ENCODE results near the gene LDHB.

Gene LDHB

GRCh38 chr12:21608196-21608595 lies 49.4 kb downstream of the LDHB start:
- TF ChIP-seq CTCF (IDR thresholded peaks at IDR 0.05; ENCODE audit: extremely low read depth, missing control alignments), result no peak
- DNase-seq (ENCODE audit: low spot score), result no peak

DNA sequence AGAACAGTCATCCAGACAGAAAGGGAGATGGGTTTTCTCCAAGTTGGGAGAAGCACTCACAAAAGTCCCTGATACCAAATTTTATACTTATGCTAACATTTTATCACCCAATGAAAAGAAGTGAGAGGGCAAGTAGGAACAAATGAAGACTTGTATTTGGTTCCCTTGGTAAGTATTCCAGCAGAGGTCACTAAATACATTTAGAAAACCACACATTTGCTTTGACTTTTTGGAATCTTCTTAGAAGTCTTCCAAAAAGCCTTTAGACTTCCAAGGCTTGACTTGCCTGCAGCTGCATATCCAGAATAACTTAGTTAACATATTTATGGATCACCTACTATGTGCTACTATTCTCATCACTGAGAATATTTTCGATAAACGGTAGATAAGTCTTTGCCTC lies 49.9 kb downstream of the LDHB start:
- TF ChIP-seq CTCF (IDR thresholded peaks at IDR 0.05; ENCODE audit: extremely low read depth, missing control alignments), result no peak
- no peak for DNase-seq (ENCODE audit: low spot score)

DNA sequence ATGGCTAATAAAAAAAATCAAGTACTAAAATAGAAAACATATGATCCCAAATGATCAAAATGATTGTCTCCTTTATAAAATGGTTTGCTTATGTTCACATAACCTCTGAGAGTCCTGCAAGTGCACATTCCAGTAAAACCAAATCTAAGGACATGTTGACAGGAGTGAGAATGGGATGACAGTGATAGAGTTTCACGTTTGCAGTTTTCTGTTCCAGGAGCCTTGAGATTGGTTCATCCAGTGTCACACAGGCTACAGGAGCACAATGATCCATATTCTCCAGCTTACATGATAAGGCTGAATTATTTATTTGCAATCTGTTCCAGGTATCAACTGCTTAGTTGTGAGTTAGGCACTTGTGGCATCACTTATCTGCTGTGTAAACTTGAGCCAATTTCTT lies 51.5 kb downstream of the LDHB start:
- no peak for TF ChIP-seq CTCF (IDR thresholded peaks at IDR 0.05; ENCODE audit: extremely low read depth, missing control alignments)
- no peak for DNase-seq (ENCODE audit: low spot score)

- no peak for DNase-seq (ENCODE audit: low spot score)
- no peak for TF ChIP-seq CTCF (IDR thresholded peaks at IDR 0.05; ENCODE audit: extremely low read depth, missing control alignments)
These were observed 53.2 kb downstream of the LDHB start, which contains the start of gene GYS2 for GRCh38 chr12:21604245-21605101. TSS of gene GYS2 (minus strand) at chr12:21604847. CDS start at chr12:21604592, 255 bp downstream.

DNA sequence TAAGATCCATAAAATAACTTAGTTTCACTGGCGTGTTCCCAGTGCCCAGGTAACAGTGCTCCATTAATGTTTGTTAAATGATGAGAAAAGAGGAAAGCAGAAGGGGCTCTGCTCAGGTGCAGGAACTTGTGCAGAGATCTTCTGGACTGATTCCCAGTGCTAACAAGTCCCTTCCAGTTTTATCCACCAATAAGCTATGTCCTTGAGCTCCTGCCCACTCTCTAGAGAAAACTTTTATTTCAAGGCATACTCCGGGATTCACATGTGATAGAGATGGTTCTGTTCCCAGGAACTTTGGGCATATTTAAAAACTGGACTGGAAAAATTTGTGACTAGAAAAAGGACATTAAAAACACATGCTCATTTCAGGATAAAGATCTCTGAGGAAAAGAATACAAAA lies 54.9 kb downstream of the LDHB start:
- DNase-seq (ENCODE audit: low spot score), result no peak
- TF ChIP-seq CTCF (IDR thresholded peaks at IDR 0.05; ENCODE audit: extremely low read depth, missing control alignments), result no peak

- DNase-seq (ENCODE audit: low spot score), result no peak
- no peak for TF ChIP-seq CTCF (IDR thresholded peaks at IDR 0.05; ENCODE audit: extremely low read depth, missing control alignments)
These were observed 57.4 kb downstream of the LDHB start for GRCh38 chr12:21600196-21600595.

DNA sequence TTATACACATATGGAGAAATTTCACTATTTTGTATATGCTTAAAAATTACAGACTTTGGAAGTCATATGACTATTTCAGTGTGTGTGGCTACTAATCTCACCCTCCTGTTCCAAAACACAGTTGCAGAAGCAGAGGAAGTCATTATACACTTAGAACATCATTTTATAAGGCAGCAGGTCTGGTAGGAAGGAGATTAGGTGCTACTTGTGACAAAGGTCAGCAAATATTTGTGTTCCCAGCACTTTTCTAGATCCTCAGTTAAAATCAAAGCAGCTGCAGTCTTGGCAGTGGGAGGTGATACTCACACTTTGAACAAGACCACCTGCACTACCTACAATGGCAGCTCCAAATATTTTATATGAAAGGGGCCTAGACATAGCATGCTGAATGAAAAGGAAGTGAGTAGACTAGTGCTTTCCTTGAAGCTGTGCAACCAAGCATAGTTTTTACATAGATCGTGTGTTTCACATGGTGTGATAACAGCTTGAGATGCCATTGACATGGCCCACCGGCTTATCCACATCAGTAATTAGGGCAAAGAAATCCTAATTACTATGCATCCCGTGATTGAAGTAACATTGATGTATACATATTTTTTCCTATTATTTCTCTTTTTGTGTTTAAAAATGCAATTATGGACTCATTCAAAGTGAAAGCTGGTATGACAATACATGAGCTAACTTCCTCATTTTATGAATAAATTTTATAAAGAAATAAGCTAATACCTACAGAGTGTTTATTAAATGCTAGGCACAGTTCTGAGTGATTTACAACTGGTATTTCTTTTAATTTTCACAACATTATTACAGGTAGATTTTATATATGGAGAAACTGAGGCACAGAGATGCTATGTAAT lies 58.3 kb downstream of the LDHB start:
- no peak for DNase-seq (ENCODE audit: low spot score)
- no peak for TF ChIP-seq CTCF (IDR thresholded peaks at IDR 0.05; ENCODE audit: extremely low read depth, missing control alignments)

Data from GM20000 (cell line).